Measurements from ENCODE around the gene JARID2.

- TF ChIP-seq POLR2A (IDR thresholded peaks at IDR 0.05; ENCODE audit: low read depth, low read length) (no peak), POLR2AphosphoS5 (IDR thresholded peaks at IDR 0.05; ENCODE audit: low read depth, low read length) (no peak)
Measured at GRCh38 chr6:15378866-15379265, 133.0 kb downstream of the JARID2 start.
